ENCODE measurements around the gene NLGN1.

Gene NLGN1

DNA sequence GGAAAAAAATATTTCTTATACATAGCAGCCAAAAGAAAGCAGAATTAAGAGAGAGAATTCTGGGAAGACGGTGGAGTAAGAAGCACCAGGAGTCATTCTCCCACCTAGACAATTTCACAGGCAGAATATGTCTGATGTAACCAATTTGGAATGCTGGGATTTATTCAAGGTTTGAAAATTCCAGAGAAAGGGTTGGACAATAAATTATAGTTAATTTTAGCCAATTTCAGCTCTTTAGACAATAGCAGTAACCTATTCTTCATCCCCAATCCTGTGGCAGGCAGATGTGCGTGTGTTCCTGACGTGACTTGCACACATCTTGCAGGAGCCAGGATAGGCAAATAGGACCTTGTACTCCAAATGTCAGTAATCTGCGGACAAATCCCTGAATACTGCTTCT, 920.6 kb downstream of the NLGN1 start:
- DNase-seq (ENCODE audit: low read depth in 1 of 2, low spot score in 1 of 2), result no peak

DNA sequence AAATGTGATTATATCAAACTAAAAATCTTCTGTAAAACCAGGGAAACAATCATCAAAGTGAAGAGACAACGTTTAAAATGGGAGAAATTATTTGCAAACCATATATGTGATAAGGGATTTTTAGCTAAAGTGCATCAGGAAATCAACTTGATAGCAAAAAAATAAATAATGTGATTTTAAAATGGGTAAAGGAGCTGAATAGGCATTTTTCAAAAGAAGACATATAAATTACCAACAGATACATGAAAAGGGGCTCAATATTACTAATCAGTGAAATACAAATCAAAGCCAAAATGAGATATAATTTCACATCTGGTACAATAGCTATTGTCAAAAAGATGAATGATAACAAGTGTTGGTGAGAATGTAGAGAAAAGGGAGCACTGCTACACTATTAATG, 924.0 kb downstream of the NLGN1 start:
- DNase-seq (ENCODE audit: low read depth in 1 of 2, low spot score in 1 of 2), result no peak

DNA sequence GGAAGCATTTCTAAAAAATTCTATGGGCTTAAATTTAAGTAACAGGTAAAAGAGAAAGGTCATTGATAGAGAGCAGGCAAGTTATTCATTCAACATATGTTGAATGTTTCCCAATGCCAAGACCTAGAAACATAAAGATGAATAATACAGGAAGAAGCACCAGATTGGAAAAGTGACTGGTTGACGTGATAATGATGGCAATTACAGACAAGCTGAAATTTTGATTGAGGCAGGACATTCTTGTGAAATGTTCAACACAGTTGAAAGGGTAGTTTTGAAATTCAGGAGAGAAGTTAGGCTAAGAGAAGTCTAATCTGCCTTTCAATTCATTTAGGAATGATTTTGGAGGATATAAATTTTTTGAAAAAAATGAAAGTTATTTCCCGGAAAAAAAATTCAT, 925.2 kb downstream of the NLGN1 start:
- DNase-seq (ENCODE audit: low read depth in 1 of 2, low spot score in 1 of 2), result no peak

DNA sequence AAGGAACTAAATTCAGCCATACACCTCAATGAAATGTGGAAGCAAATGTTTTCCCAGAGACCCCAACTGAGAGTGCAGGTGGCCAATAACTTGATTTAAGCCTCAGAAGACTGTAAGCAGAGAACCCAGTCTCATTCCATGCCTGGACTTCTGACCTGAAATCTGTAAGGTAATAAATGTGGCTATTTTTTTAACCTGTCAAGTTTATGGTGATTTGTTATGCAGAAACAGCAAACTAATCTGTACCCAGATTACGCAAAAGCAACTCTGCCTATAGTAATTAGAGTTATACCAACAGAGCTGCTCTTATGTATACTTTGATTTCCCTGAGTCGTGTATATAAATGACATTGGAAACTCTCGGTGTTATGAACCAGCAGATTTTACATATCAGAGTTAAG, 927.6 kb downstream of the NLGN1 start:
- DNase-seq (ENCODE audit: low read depth in 1 of 2, low spot score in 1 of 2), result no peak

DNA sequence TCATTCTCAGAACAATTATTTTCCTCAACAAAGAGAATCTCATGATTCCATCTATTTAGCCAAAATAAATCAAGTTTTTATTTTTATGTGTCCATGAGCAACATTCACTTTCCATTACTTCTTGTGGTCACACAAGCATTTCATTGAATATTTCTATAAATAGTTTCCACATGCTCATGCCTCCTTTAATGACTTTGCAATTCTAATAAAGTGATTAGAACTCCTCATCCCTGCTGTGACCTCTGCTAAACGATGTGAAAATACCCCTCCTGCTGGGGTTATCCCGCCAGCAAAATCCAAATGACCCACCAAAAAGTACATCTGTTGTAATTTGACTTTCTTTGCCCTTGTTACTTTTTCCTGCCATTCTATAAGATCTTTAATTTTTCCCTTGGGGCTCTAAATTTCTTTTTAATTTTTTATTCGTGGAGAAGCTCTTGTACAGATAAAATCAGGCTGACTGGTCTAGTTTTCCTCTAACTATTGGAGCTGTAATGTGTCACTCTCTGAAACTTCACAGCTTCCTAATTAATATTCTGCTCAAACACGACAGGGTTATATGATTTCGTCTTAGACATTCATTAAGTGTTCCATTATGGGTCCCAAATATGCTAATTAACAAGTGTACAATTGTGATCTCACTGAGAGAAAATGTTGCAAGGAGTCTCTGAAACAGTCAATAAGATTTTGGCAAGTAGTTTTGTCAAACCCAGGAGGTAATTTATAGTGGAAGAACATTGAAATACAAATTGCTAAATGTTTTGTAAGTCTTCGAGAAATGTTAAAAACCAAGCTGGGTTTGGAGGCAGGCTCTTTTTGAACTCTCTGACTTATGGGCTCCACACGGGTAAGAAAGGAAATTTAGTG, 928.5 kb downstream of the NLGN1 start:
- DNase-seq (ENCODE audit: low read depth in 1 of 2, low spot score in 1 of 2), result no peak

DNA sequence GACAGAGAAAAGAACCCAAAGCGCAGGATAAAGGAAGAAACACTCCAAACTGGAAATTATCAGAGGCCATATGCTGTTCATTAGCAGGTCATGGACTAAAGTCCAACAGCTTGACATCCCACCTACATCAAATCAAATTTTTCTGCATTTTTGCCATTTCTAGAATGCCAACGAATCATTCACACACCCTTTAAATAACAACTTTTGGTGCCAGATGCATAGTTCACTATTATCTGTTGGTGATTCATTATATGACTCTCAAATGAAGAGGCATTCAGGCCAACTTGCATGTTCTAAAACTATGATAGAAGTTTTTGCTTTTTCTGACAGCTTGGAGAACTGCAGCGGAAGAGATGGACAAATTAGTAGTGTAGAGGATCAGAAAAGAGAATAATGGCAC, 931.8 kb downstream of the NLGN1 start:
- no peak for DNase-seq (ENCODE audit: low read depth in 1 of 2, low spot score in 1 of 2)

DNA sequence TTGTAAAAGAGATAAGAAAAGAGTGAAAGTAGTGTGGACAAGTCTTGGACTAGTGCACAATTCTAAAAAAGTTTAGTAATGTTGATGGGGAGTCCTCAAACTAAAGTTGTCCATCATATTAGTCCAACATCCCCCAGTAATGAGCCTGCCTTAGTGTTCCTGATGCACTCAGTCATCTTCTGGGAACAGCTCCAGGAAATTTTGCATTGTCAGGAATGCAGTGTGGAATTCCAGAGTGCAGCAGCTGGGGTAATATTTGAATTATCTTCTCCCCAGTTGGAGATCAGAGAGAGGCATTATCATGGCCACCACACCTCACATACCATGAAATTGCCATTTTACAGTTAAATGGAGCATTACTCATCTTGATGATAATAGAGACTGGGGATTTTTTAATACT, 932.8 kb downstream of the NLGN1 start:
- no peak for DNase-seq (ENCODE audit: low read depth in 1 of 2, low spot score in 1 of 2)

DNA sequence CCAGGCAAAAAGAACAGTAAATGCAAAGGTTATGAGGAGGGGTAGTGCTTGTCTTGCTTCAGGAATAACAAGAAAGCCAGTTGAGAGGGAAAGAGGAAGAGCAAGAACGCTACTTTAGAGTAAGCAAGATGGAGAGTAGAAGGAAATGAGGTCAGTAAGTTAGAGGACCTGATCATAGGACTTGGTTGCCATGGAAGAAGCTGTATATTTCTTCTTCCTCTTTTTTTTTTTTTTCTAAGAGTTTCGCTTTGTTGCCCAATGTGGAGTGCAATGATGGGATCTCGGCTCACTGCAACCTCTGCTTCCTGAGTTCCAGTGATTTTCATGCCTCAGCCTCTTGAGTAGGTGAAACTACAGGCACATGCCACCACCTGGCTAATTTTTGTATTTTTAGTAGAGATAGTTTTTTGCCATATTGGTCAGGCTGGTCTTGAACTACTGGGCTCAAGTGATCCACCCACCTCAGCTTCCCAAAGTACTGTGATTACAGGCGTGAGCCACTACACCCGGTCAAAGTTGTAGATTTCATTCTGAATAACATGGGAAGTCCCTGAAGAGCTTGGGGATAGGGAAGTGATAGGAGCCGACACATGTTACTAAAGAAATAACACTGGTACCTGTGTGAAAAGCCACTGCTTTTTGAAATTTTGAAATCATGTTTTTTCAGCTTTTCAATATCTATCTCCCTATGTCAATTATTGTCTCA, 933.7 kb downstream of the NLGN1 start:
- no peak for DNase-seq (ENCODE audit: low read depth in 1 of 2, low spot score in 1 of 2)

DNA sequence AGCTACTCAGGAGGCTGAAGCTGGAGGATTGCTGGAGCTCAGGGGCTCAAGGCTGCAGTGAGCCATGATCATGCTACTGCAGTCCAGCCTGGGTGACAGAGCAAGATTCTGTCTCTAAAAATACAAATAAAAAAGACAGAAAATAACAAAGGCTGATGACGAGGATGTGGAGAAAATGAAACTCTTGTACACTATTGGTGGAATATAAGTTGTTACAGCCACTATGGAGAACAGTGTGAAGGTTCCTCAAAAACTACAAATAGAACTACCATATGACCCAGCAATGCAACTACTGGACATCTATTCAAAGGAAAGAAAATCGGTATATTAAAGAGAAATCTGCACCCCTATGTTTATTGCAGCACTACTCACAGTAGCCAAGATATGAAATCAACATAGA, 934.8 kb downstream of the NLGN1 start:
- DNase-seq (ENCODE audit: low read depth in 1 of 2, low spot score in 1 of 2), result no peak

DNA sequence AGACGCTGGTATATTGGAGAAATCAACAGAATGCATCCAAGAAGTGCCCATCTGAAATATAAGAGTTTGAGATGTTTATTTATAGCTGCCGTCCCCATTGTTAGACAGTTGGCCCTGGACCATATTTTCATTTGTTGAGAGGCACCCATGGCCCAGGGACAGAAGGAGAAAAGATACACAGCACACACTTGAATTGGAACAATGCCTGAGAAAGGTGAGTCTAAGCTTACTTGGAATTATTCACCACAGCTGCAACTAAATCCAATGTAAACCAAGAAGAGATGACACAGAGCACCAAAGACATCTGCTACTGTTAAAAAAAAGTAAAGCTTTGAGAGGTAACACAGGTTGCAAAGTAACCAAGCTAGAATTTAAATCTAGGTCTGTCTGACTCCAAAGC, 936.1 kb downstream of the NLGN1 start:
- no peak for DNase-seq (ENCODE audit: low read depth in 1 of 2, low spot score in 1 of 2)

DNA sequence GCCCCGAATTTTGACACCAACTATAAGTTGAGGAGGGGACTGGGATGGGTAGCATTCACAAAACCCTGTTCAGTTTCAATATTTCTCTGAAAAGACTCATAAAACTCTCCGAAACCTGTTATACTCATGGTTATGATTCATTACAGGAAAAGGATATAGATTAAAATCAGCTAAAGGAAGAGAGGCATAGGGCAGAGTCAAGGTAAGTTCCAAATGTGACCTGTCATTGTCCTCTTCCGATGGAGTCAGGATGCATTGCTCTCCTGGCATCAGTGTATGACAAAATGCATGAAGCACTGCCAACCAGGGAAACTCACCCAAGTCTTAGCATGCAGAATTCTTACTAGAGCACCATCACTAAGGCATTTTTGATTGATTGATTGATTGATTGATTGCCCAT, 936.6 kb downstream of the NLGN1 start:
- no peak for DNase-seq (ENCODE audit: low read depth in 1 of 2, low spot score in 1 of 2)

DNA sequence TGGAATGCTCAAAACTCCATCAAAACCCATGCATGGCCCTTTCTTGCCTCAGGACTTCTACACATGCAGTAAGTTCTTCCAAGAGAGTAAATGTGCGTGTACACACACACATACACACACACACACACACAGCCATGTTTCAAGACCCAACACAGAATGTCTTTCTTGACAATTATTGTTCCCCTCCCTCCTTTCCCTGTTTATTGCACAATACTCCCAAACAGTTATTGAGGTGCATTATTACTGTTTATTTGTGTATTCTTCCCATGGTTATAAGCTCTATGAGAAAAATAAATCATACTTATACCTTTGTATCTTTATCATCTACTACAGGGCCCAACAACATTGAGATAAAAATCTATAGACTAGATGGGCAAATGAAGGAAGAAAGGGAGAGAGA, 937.8 kb downstream of the NLGN1 start:
- DNase-seq (ENCODE audit: low read depth in 1 of 2, low spot score in 1 of 2), result no peak

DNA sequence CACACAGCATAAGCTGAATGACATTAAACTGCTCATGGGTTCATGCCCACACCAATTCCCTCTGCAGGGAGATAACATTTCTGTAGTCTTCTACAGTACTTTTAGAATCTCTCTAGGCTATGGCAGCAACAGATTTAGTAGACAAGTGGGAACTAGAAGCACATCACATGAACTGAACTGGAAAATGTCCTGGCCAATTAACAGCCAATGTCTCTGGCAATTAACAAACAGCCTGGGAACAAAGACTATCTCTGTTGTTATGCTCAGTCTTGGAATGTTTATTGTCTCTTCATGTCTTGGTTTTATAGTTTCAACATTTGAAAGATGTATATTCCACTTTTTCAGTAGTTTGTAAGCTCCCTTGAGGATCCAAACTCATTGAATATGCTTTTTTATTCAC, 938.4 kb downstream of the NLGN1 start:
- no peak for DNase-seq (ENCODE audit: low read depth in 1 of 2, low spot score in 1 of 2)
